HG03571 (cell line): ENCODE results near the gene FUT8.

Experiments used
- ATAC-seq: cut with Tn5 transposase; IDR thresholded peaks from one replicate; pipeline ENCODE4 v1.9.1; 2021; ENCODE audit not compliant: unreplicated experiment

FUT8 gene

GRCh38 chr14:65412032-65412846 lies at the start of gene FUT8:
TSS of gene FUT8 (plus strand) at chr14:65412730. CDS start at chr14:65561564, 148,834 bp downstream.
- ATAC-seq, result peak; percentile 68

GRCh38 chr14:65366802-65367565 lies 45.5 kb upstream of the FUT8 start:
- no peak for ATAC-seq

- ATAC-seq, result no peak
Measured at GRCh38 chr14:65369560-65369959, 43.0 kb upstream of the FUT8 start.

- ATAC-seq, result no peak
Measured at GRCh38 chr14:65370801-65371248, 41.7 kb upstream of the FUT8 start.

- ATAC-seq, result no peak
Measured at GRCh38 chr14:65371784-65372183, 40.7 kb upstream of the FUT8 start.

GRCh38 chr14:65373016-65373670 lies 39.4 kb upstream of the FUT8 start:
- ATAC-seq, result no peak

- ATAC-seq, result no peak
Measured at GRCh38 chr14:65373671-65374039, 38.9 kb upstream of the FUT8 start.

GRCh38 chr14:65377576-65377975 lies 35.0 kb upstream of the FUT8 start:
- no peak for ATAC-seq

GRCh38 chr14:65382586-65382985 lies 29.9 kb upstream of the FUT8 start:
- ATAC-seq, result no peak

- ATAC-seq, result no peak
Measured at GRCh38 chr14:65387171-65387570, 25.4 kb upstream of the FUT8 start.

- no peak for ATAC-seq
Measured at GRCh38 chr14:65387628-65388027, 24.9 kb upstream of the FUT8 start.

- no peak for ATAC-seq
Measured at GRCh38 chr14:65392296-65392695, 20.2 kb upstream of the FUT8 start.

- ATAC-seq, result no peak
Measured at GRCh38 chr14:65396082-65396910, 16.2 kb upstream of the FUT8 start.

GRCh38 chr14:65403231-65403630 lies 9.3 kb upstream of the FUT8 start:
- ATAC-seq, result no peak

GRCh38 chr14:65408113-65408512 lies 4.4 kb upstream of the FUT8 start:
- no peak for ATAC-seq

- no peak for ATAC-seq
Measured at GRCh38 chr14:65410640-65411039, 1.9 kb upstream of the FUT8 start.

- peak; percentile 47 for ATAC-seq
Measured at GRCh38 chr14:65411656-65412031, 886 bp upstream of the FUT8 start.

- peak; percentile 24 for ATAC-seq
Measured at GRCh38 chr14:65412856-65413738, 567 bp downstream of the FUT8 start.

- no peak for ATAC-seq
Measured at GRCh38 chr14:65413739-65414045, 1.2 kb downstream of the FUT8 start.

- no peak for ATAC-seq
Measured at GRCh38 chr14:65414961-65415589, 2.5 kb downstream of the FUT8 start.
